Keratinocyte (primary cell): ENCODE data around the gene HSPB1. TPM values are rescaled to one million over a fixed set of nuclear protein-coding genes. Genes with fewer than 3 reads are reported as not detected.

Experiments
- DNase-seq: peaks from one replicate; pipeline ENCODE4 v3.0.0-alpha.2; 2011; ENCODE audit warnings: low read depth, missing footprints, low spot score
- FAIRE-seq: peaks from 2 replicates; lab custom pipeline; 2011; peaks lifted over from hg19 to GRCh38; lab: Jason Lieb, UNC
- H2AFZ ChIP-seq: 2 replicates; pipeline ENCODE4 v1.6.0; 2012; ENCODE audit warnings: low read length, control low read depth, inconsistent platforms; ENCODE audit not compliant: control insufficient read depth
- H3K27ac ChIP-seq: 2 replicates; pipeline ENCODE4 v1.5.1; 2011; ENCODE audit warnings: low read length; ENCODE audit not compliant: control insufficient read depth, insufficient read depth
- H3K27me3 ChIP-seq: 3 replicates; pipeline ENCODE4 v1.6.0; 2011; ENCODE audit warnings: low read length; ENCODE audit not compliant: control insufficient read depth, insufficient read depth; ENCODE audit errors: extremely low read depth
- H3K36me3 ChIP-seq, 2 experiments: 2 replicates in 1 of 2; 3 replicates in 1 of 2; pipeline ENCODE4 v1.5.1; 2011; ENCODE audit warnings: low read length in 2 of 2, mild to moderate bottlenecking in 1 of 2; ENCODE audit not compliant: control insufficient read depth in 2 of 2, insufficient read depth in 2 of 2; ENCODE audit errors: extremely low read depth in 1 of 2
- H3K4me1 ChIP-seq: 3 replicates; pipeline ENCODE4 v1.5.1; 2011; ENCODE audit warnings: low read length; ENCODE audit not compliant: control insufficient read depth, insufficient read depth; ENCODE audit errors: extremely low read depth
- H3K4me2 ChIP-seq: 3 replicates; pipeline ENCODE4 v1.6.0; 2011; ENCODE audit warnings: low read depth, low read length; ENCODE audit not compliant: control insufficient read depth, insufficient read depth; ENCODE audit errors: extremely low read depth
- H3K4me3 ChIP-seq, 3 experiments: fragments of 200-600 bp in 1 of 3; sonication (generic) in 1 of 3; 2 replicates in 2 of 3; 3 replicates in 1 of 3; pipeline ENCODE4 v1.5.1; 2011 to 2016; ENCODE audit warnings: low read length in 3 of 3, mild to moderate bottlenecking in 3 of 3, control low read depth in 2 of 3, inconsistent platforms in 1 of 3, low read depth in 1 of 3, mixed read lengths in 1 of 3, mixed run types in 1 of 3, moderate library complexity in 1 of 3; ENCODE audit not compliant: control insufficient read depth in 2 of 3, insufficient read depth in 2 of 3; ENCODE audit errors: extremely low read depth in 1 of 3
- H3K79me2 ChIP-seq: 2 replicates; pipeline ENCODE4 v1.6.0; 2012; ENCODE audit warnings: low read length; ENCODE audit not compliant: control insufficient read depth, insufficient read depth
- H3K9ac ChIP-seq: 3 replicates; pipeline ENCODE4 v1.6.0; 2011; ENCODE audit warnings: low read length; ENCODE audit not compliant: control insufficient read depth, insufficient read depth; ENCODE audit errors: extremely low read depth
- H3K9me1 ChIP-seq: 3 replicates; pipeline ENCODE4 v1.6.0; 2011; ENCODE audit warnings: low read length; ENCODE audit not compliant: control insufficient read depth, insufficient read depth; ENCODE audit errors: extremely low read depth
- H3K9me3 ChIP-seq: 2 replicates; pipeline ENCODE4 v1.5.1; 2012; ENCODE audit warnings: low read depth, low read length; ENCODE audit not compliant: control insufficient read depth
- H4K20me1 ChIP-seq: 3 replicates; pipeline ENCODE4 v1.6.0; 2011; ENCODE audit warnings: low read length; ENCODE audit not compliant: control insufficient read depth, insufficient read depth; ENCODE audit errors: extremely low read depth
- CTCF ChIP-seq, 3 experiments: IDR thresholded peaks in 1 of 3; conservative IDR thresholded peaks in 1 of 3; optimal IDR thresholded peaks in 1 of 3; 2 replicates in 2 of 3; 3 replicates in 1 of 3; pipeline versions ENCODE3 to v1.5.1; 2011; ENCODE audit warnings: low read length in 3 of 3, mild to moderate bottlenecking in 3 of 3, moderate library complexity in 2 of 3, control low read depth in 1 of 3, inconsistent platforms in 1 of 3; ENCODE audit not compliant: insufficient read depth in 2 of 3; ENCODE audit errors: extremely low read depth in 1 of 3
- EZH2 ChIP-seq: IDR thresholded peaks from one replicate; pipeline ENCODE4 v1.6.1; 2012; ENCODE audit warnings: inconsistent platforms, mild to moderate bottlenecking, low read length, moderate library complexity
- dilution Hi-C: fragments of 300-500 bp; cut with MboI; formaldehyde crosslinking; loops from one replicate; pipeline ENCODE4 v1.7.0; 2020; ENCODE audit warnings: low sequenced_read_pairs; ENCODE audit not compliant: extremely low pct_ligation_motif_present
- polyA plus RNA-seq, 5 experiments: library from polyadenylated mRNA; depleted of rRNA in 3 of 5; stranded (reverse) in 3 of 5; stranded (forward) in 1 of 5; unstranded in 1 of 5; fragments of >200 nt; gene quantifications; 1 replicate in 1 of 5; 2 replicates in 3 of 5; 3 replicates in 1 of 5; pipeline versions ENCODE4 v1.2.1 to v1.2.3, GENCODE V29; 2011 to 2012; ENCODE audit warnings: missing spikeins in 2 of 5, low read depth in 1 of 5, low replicate concordance in 1 of 5

Gene HSPB1
- polyA plus RNA-seq, 1 donor (not counting 4 experiments of a cell fraction or from before 2014, with no cell fraction given): 460 TPM

- Histone ChIP-seq H4K20me1 (no peaks in the 10 kb centered on the region), H2AFZ (no peak overlapping the region), H3K27ac (peak overlapping the region; percentile 82), H3K9me3 (no peaks in the 10 kb centered on the region), H3K36me3 (no peaks in the 10 kb centered on the region), H3K27me3 (no peaks in the 10 kb centered on the region), H3K9me1 (no peaks in the 10 kb centered on the region), H3K9ac (peak overlapping the region; percentile 69), H3K4me1 (peaks cover 52% of the 10 kb centered on the region), H3K4me3 (peak overlapping the region in 1 of 3 experiments; percentile 19), H3K4me2 (peak overlapping the region; percentile 68), H3K79me2 (no peaks in the 10 kb centered on the region)
- dilution Hi-C loops: no loop called here
- DNase-seq: no peak
- peak; percentile 94 for FAIRE-seq
- no peak for TF ChIP-seq EZH2
- peak in 1 of 3 experiments; percentile 5 for TF ChIP-seq CTCF (optimal IDR thresholded peaks at IDR 0.05 in 1 of 3, IDR thresholded peaks at IDR 0.05 in 1 of 3, conservative IDR thresholded peaks at IDR 0.05 in 1 of 3; ENCODE audit: extremely low read depth in 1 of 3, insufficient read depth in 2 of 3, low read length in 3 of 3)
Observed at GRCh38 chr7:76296743-76297740, 5.4 kb upstream of the HSPB1 start.

GRCh38 chr7:76300166-76300731 is 2.2 kb upstream of the HSPB1 start:
- peak overlapping the region; percentile 34 for H3K4me2 ChIP-seq
- no peaks in the 10 kb centered on the region for H3K9me3 ChIP-seq
- no peaks in the 10 kb centered on the region for H3K27me3 ChIP-seq
- dilution Hi-C loops: no loop called here
- H3K9ac ChIP-seq: peak overlapping the region; percentile 22
- peak; percentile 95 for DNase-seq
- H3K79me2 ChIP-seq: peaks cover 4% of the 10 kb centered on the region
- H3K9me1 ChIP-seq: no peaks in the 10 kb centered on the region
- H3K36me3 ChIP-seq: peaks cover 2 to 9% of the 10 kb centered on the region in 2 experiments
- peak; percentile 85 for FAIRE-seq
- H2AFZ ChIP-seq: no peak overlapping the region
- TF ChIP-seq CTCF (optimal IDR thresholded peaks at IDR 0.05 in 1 of 3, IDR thresholded peaks at IDR 0.05 in 1 of 3, conservative IDR thresholded peaks at IDR 0.05 in 1 of 3; ENCODE audit: extremely low read depth in 1 of 3, insufficient read depth in 2 of 3, low read length in 3 of 3) (no peak), EZH2 (no peak)
- H4K20me1 ChIP-seq: no peaks in the 10 kb centered on the region
- H3K27ac ChIP-seq: peak overlapping the region; percentile 49
- peaks cover 48% of the 10 kb centered on the region for H3K4me1 ChIP-seq
- H3K4me3 ChIP-seq: no peak overlapping the region
